DOHH2 (cell line): Measurements from ENCODE around the gene THSD7A.

Experiments used
- H3F3A ChIP-seq: fragments of 200-600 bp; sonication (generic), shearing (Covaris generic); 2 replicates; pipeline ENCODE4 v1.6.0; 2016; ENCODE audit warnings: antibody characterized with exemption, mild to moderate bottlenecking; ENCODE audit not compliant: control insufficient read depth, insufficient read depth
- H3K27ac ChIP-seq: fragments of 200-600 bp; sonication (generic); 2 replicates; pipeline ENCODE4 v1.5.1; 2014; ENCODE audit warnings: low read depth, mild to moderate bottlenecking, low read length, moderate library complexity
- H3K27me3 ChIP-seq: fragments of 200-600 bp; sonication (generic); 2 replicates; pipeline ENCODE4 v1.6.1; 2014; ENCODE audit warnings: mild to moderate bottlenecking, low read length, mixed read lengths; ENCODE audit not compliant: control insufficient read depth
- H3K36me3 ChIP-seq: fragments of 200-600 bp; sonication (generic); 2 replicates; pipeline ENCODE4 v1.6.1; 2014; ENCODE audit warnings: mild to moderate bottlenecking, low read length, moderate library complexity, mixed read lengths; ENCODE audit not compliant: control insufficient read depth
- H3K4me1 ChIP-seq: fragments of 200-600 bp; sonication (generic); 2 replicates; pipeline ENCODE4 v1.6.1; 2014; ENCODE audit warnings: mild to moderate bottlenecking, low read length, mixed read lengths; ENCODE audit not compliant: control insufficient read depth
- H3K4me2 ChIP-seq: fragments of 200-600 bp; sonication (generic); 2 replicates; pipeline ENCODE4 v1.6.0; 2014; ENCODE audit warnings: mild to moderate bottlenecking, low read length, moderate library complexity
- H3K4me3 ChIP-seq: fragments of 200-600 bp; sonication (generic); 2 replicates; pipeline ENCODE4 v1.5.1; 2014; ENCODE audit warnings: mild to moderate bottlenecking, low read length, mixed read lengths
- H3K79me2 ChIP-seq: fragments of 200-600 bp; sonication (generic); 2 replicates; pipeline ENCODE4 v1.6.1; 2014; ENCODE audit warnings: mild to moderate bottlenecking, low read length, mixed read lengths; ENCODE audit not compliant: control insufficient read depth
- H3K9me2 ChIP-seq: fragments of 200-600 bp; sonication (generic); replicated peaks from 2 replicates; pipeline ENCODE4 v1.6.1; 2014; ENCODE audit warnings: mild to moderate bottlenecking, low read length, mixed read lengths; ENCODE audit not compliant: control insufficient read depth
- H3K9me3 ChIP-seq: fragments of 200-600 bp; sonication (generic); 2 replicates; pipeline ENCODE4 v1.6.1; 2014; ENCODE audit warnings: antibody characterized with exemption, low read length, mixed read lengths; ENCODE audit not compliant: control insufficient read depth, insufficient read depth
- H4K20me1 ChIP-seq: fragments of 200-600 bp; sonication (generic); 2 replicates; pipeline ENCODE4 v1.6.0; 2014; ENCODE audit warnings: low read depth, mild to moderate bottlenecking, antibody characterized with exemption, low read length, moderate library complexity; ENCODE audit not compliant: control insufficient read depth, insufficient read depth
- EZH2phosphoT487 ChIP-seq: fragments of 200-600 bp; sonication (generic); IDR thresholded peaks from 2 replicates; pipeline ENCODE4 v1.6.1; 2017; ENCODE audit warnings: borderline replicate concordance, mild to moderate bottlenecking, antibody characterized with exemption, low read length, moderate library complexity, mixed read lengths
- TF ChIP-seq, protein P1 (sequence below): fragments of 200-600 bp; sonication (generic); IDR thresholded peaks from one replicate; pipeline ENCODE4 v1.5.1; 2014; ENCODE audit warnings: antibody characterized with exemption, mild to moderate bottlenecking, low read depth, low read length; ENCODE audit not compliant: poor library complexity, severe bottlenecking

Gene THSD7A

GRCh38 chr7:11714676-11715075 lies 117.3 kb downstream of the THSD7A start:
- Histone ChIP-seq H3K79me2 (no peaks in the 10 kb centered on the region), H3K27ac (no peak overlapping the region), H3K4me2 (no peak overlapping the region)

DNA sequence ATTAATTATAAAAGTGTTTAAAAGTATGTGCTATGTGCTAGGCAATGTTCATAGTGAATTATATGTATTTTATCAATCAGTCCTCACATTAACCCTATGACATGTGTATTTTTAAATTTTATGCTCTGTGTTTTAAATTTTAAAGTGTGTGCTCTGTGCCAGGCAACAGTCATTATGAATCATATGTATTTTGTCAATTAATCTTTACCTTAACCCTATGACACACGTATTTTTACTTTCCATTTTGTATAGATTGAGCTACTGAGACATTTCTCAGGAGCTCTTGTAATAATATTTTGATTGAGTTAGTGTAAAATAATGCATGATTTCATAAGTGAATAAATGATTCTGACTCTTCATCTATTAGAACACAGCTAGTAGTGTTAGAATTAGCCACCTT lies 117.8 kb downstream of the THSD7A start:
- no peaks in the 10 kb centered on the region for H3K4me1 ChIP-seq
- H3K36me3 ChIP-seq, result no peaks in the 10 kb centered on the region
- no peaks in the 10 kb centered on the region for H3K9me2 ChIP-seq
- no peaks in the 10 kb centered on the region for H4K20me1 ChIP-seq
- no peak overlapping the region for H3K4me3 ChIP-seq
- H3K27ac ChIP-seq, result no peak overlapping the region
- no peaks in the 10 kb centered on the region for H3K27me3 ChIP-seq
- H3K9me3 ChIP-seq, result no peaks in the 10 kb centered on the region
- no peaks in the 10 kb centered on the region for H3F3A ChIP-seq
- TF ChIP-seq, protein P1, sequence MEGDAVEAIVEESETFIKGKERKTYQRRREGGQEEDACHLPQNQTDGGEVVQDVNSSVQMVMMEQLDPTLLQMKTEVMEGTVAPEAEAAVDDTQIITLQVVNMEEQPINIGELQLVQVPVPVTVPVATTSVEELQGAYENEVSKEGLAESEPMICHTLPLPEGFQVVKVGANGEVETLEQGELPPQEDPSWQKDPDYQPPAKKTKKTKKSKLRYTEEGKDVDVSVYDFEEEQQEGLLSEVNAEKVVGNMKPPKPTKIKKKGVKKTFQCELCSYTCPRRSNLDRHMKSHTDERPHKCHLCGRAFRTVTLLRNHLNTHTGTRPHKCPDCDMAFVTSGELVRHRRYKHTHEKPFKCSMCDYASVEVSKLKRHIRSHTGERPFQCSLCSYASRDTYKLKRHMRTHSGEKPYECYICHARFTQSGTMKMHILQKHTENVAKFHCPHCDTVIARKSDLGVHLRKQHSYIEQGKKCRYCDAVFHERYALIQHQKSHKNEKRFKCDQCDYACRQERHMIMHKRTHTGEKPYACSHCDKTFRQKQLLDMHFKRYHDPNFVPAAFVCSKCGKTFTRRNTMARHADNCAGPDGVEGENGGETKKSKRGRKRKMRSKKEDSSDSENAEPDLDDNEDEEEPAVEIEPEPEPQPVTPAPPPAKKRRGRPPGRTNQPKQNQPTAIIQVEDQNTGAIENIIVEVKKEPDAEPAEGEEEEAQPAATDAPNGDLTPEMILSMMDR, result no peak
- TF ChIP-seq EZH2phosphoT487, result no peak
- H3K4me2 ChIP-seq, result no peak overlapping the region
- H3K79me2 ChIP-seq, result no peaks in the 10 kb centered on the region

More at GRCh38 chr7:11714676-11715075, 117.3 kb downstream of the THSD7A start:
- Histone ChIP-seq H3K4me3 (no peak overlapping the region), H3K27me3 (no peaks in the 10 kb centered on the region), H3K4me1 (no peaks in the 10 kb centered on the region), H3K9me2 (no peaks in the 10 kb centered on the region), H4K20me1 (no peaks in the 10 kb centered on the region), H3K36me3 (no peaks in the 10 kb centered on the region), H3F3A (no peaks in the 10 kb centered on the region), H3K9me3 (no peaks in the 10 kb centered on the region)
- no peak for TF ChIP-seq EZH2phosphoT487
- TF ChIP-seq, protein P1, result no peak

- no peaks in the 10 kb centered on the region; the same call in 1 of the 2 replicates for H3K9me2 ChIP-seq
Observed at GRCh38 chr7:11713352-11713751, 118.6 kb downstream of the THSD7A start.

More at GRCh38 chr7:11713352-11713751, 118.6 kb downstream of the THSD7A start:
- Histone ChIP-seq H3K27me3 (no peaks in the 10 kb centered on the region), H3K79me2 (no peaks in the 10 kb centered on the region), H3F3A (no peaks in the 10 kb centered on the region), H3K4me1 (no peaks in the 10 kb centered on the region), H3K27ac (no peak overlapping the region), H3K4me3 (no peak overlapping the region), H4K20me1 (no peaks in the 10 kb centered on the region), H3K9me3 (no peaks in the 10 kb centered on the region), H3K4me2 (no peak overlapping the region), H3K36me3 (no peaks in the 10 kb centered on the region)
- no peak for TF ChIP-seq EZH2phosphoT487
- TF ChIP-seq, protein P1, result no peak
